ENCODE measurements around the gene MRPL47. TPM values are rescaled to one million over a fixed set of nuclear protein-coding genes. Genes with fewer than 3 reads are reported as not detected.

The MRPL47 gene
- total and polyA plus RNA-seq, 9 of the 15 experiments (the other 6 are each of a cell fraction or from before 2014, with no cell fraction given) = 101 to 437 (median 141) TPM

DNA sequence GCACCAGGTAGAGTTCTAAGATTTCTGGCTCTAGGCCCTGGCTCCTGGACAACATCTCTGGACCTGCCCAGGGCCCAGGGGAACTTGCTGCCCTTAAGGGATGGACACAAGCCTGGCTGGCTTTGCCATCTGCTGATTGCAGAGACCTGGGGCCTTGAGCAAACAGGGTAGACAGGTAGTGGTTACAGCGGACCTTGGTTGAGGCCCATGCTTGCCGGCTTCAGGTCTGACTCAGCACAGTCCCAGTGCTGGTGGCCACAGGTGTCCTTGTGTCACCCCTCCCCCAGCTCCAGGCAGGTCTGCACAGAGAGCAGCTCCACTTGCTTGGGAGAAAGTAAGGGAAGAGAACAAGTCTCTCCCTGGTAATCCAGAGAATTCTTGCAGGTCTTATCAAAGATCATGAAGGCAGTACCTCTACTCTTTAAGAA lies 57.6 kb downstream of the MRPL47 start:
- ATAC-seq (peak; percentile 78), DNase-seq (ENCODE audit: extremely low read depth in 1 of 4, low spot score in 3 of 4) (peak in 1 of 4 experiments; percentile 44), FAIRE-seq (no peak)
- TF ChIP-seq ZNF316 (IDR thresholded peaks at IDR 0.05) (peak; percentile 50), VEZF1 (CRISPR knock-in tag; IDR thresholded peaks at IDR 0.05) (no peak), ASH1L (IDR thresholded peaks at IDR 0.05; ENCODE audit: borderline replicate concordance, low read depth, partially characterized antibody) (no peak), ZNF263 (CRISPR knock-in tag; IDR thresholded peaks at IDR 0.05; ENCODE audit: borderline replicate concordance) (no peak), C11orf30 (IDR thresholded peaks at IDR 0.05; ENCODE audit: low read depth) (peak; percentile 37; the same call in 1 of the 2 replicates), E2F3 (CRISPR knock-in tag; IDR thresholded peaks at IDR 0.05) (no peak), NFE2 (IDR thresholded peaks at IDR 0.05; ENCODE audit: low read depth) (peak; percentile 34; the same call in 1 of the 2 replicates)
- H3K36me3 ChIP-seq (ENCODE audit: control insufficient read depth, insufficient read depth, low read length) = no peaks in the 10 kb centered on the region
- POLR2A ChIA-PET = interaction anchor here (1.9 kb wide), 1 partner anchor 16 kb away, joined by 5 read pairs; the partner anchor contains the start of gene ACTL6A
- no peak overlapping the region for H3K27ac ChIP-seq (ENCODE audit: extremely low read depth, low read depth, low read length)
- H3K4me1 ChIP-seq (replicated peaks in 1 of 2; ENCODE audit: control insufficient read depth in 2 of 2, insufficient read depth in 2 of 2, low read length in 2 of 2) = peaks cover 0 to 3% of the 10 kb centered on the region in 2 experiments; a peak in 2 of 5 replicates
- H3K9me1 ChIP-seq (ENCODE audit: control insufficient read depth, insufficient read depth, low read length) = no peaks in the 10 kb centered on the region
- H4K20me1 ChIP-seq (replicated peaks; ENCODE audit: control insufficient read depth, insufficient read depth, low read length) = no peaks in the 10 kb centered on the region
- WGBS (ENCODE audit: insufficient coverage, low coverage, missing lambda C conversion rate) = 9% methylated on average over 2 of the region's 2 CpGs
- 0 out of 4 replicates have a peak overlapping the region, but pooled peaks of 1 of the 2 experiments have one; percentile 8 for H3K9ac ChIP-seq (ENCODE audit: insufficient read depth in 1 of 2, low read depth in 2 of 2, low read length in 2 of 2)
- no peaks in the 10 kb centered on the region for H3K79me2 ChIP-seq (ENCODE audit: control insufficient read depth, insufficient read depth, low read length)
- no peaks in the 10 kb centered on the region for H3K9me3 ChIP-seq (replicated peaks; ENCODE audit: control insufficient read depth, insufficient read depth, low read depth, low read length)
- BruUV-seq (replicated peaks) = no TSS peak
- in situ Hi-C loops (cut with MboI) (no loop called here), intact Hi-C loops (cut with micrococcal nuclease) (no loop called here)
- CTCF ChIA-PET (ENCODE audit: low intra/inter-chr PET ratio) = no interaction called here
- peak overlapping the region; percentile 78 for H2AFZ ChIP-seq (ENCODE audit: low read depth, low read length)
- H3K27me3 ChIP-seq (ENCODE audit: control insufficient read depth in 2 of 2, insufficient read depth in 2 of 2, low read length in 2 of 2) = no peaks in the 10 kb centered on the region
- no peak overlapping the region for H3K4me3 ChIP-seq
- peak overlapping the region; percentile 7; the same call in 1 of the 2 replicates for H3K4me2 ChIP-seq (ENCODE audit: insufficient read depth, low read length)
